Osteoblast (primary cell): ENCODE results near the gene SOX10. TPM values are rescaled to one million over a fixed set of nuclear protein-coding genes. Genes with fewer than 3 reads are reported as not detected.

Source experiments
- DNase-seq: peaks from one replicate; pipeline ENCODE4 v3.0.0; 2011; ENCODE audit warnings: low spot score, mixed read lengths; ENCODE audit not compliant: insufficient read length; ENCODE audit errors: missing footprints
- H2AFZ ChIP-seq: 2 replicates; pipeline ENCODE4 v1.6.0; 2011; ENCODE audit warnings: mild to moderate bottlenecking, low read length
- H3K27ac ChIP-seq: 2 replicates; pipeline ENCODE4 v1.5.1; 2011; ENCODE audit warnings: mild to moderate bottlenecking, low read depth, low read length, moderate library complexity
- H3K27me3 ChIP-seq: 2 replicates; pipeline ENCODE4 v1.6.0; 2012; ENCODE audit warnings: mild to moderate bottlenecking, control low read depth, inconsistent platforms, low read length, moderate library complexity; ENCODE audit not compliant: insufficient read depth
- H3K36me3 ChIP-seq: 2 replicates; pipeline ENCODE4 v1.5.1; 2011; ENCODE audit warnings: mild to moderate bottlenecking, low read length, control low read depth, moderate library complexity; ENCODE audit not compliant: insufficient read depth
- H3K4me1 ChIP-seq: 2 replicates; pipeline ENCODE4 v1.5.1; 2011; ENCODE audit warnings: mild to moderate bottlenecking, low read length, control low read depth, moderate library complexity; ENCODE audit not compliant: insufficient read depth
- H3K4me2 ChIP-seq: 2 replicates; pipeline ENCODE4 v1.6.0; 2011; ENCODE audit warnings: mild to moderate bottlenecking, low read length; ENCODE audit not compliant: insufficient read depth
- H3K4me3 ChIP-seq: fragments of 200-600 bp; sonication (generic); 3 replicates; pipeline ENCODE4 v1.5.1; 2012; ENCODE audit warnings: mild to moderate bottlenecking, low read length, inconsistent platforms; ENCODE audit not compliant: insufficient read depth
- H3K79me2 ChIP-seq: 2 replicates; pipeline ENCODE4 v1.6.0; 2012; ENCODE audit warnings: mild to moderate bottlenecking, low read length, control low read depth, inconsistent platforms; ENCODE audit not compliant: insufficient read depth
- H3K9me3 ChIP-seq: 2 replicates; pipeline ENCODE4 v1.5.1; 2011; ENCODE audit warnings: low read depth, low read length, control low read depth
- H4K20me1 ChIP-seq: 2 replicates; pipeline ENCODE4 v1.6.0; 2012; ENCODE audit warnings: mild to moderate bottlenecking, low read length, control low read depth; ENCODE audit not compliant: insufficient read depth
- CTCF ChIP-seq: IDR thresholded peaks from 2 replicates; pipeline ENCODE4 v1.5.1; 2011; ENCODE audit warnings: mild to moderate bottlenecking, low read depth, low read length, moderate library complexity; ENCODE audit errors: extremely low read depth
- total RNA-seq: library from RNA; depleted of rRNA; stranded (reverse); fragments of >200 nt; gene quantifications from 2 replicates; pipeline ENCODE4 v1.2.3, GENCODE V29; 2012

SOX10 gene
- total RNA-seq, 1 donor: not detected

GRCh38 chr22:38017939-38018885 lies 33.9 kb upstream of the SOX10 start:
- no peak overlapping the region for H3K27ac ChIP-seq
- H2AFZ ChIP-seq: no peak overlapping the region
- H3K4me1 ChIP-seq: peaks cover 7% of the 10 kb centered on the region
- peaks cover 5% of the 10 kb centered on the region for H3K27me3 ChIP-seq
- H3K79me2 ChIP-seq: no peaks in the 10 kb centered on the region
- H3K9me3 ChIP-seq: no peaks in the 10 kb centered on the region
- H3K36me3 ChIP-seq: no peaks in the 10 kb centered on the region
- peak; percentile 60 for DNase-seq
- H3K4me3 ChIP-seq: no peak overlapping the region
- no peak for TF ChIP-seq CTCF
- no peak overlapping the region for H3K4me2 ChIP-seq
- no peaks in the 10 kb centered on the region for H4K20me1 ChIP-seq

GRCh38 chr22:38017272-38017920 lies 33.0 kb upstream of the SOX10 start:
- no peak overlapping the region for H2AFZ ChIP-seq
- H3K79me2 ChIP-seq: no peaks in the 10 kb centered on the region
- H3K27ac ChIP-seq: no peak overlapping the region
- H4K20me1 ChIP-seq: no peaks in the 10 kb centered on the region
- H3K36me3 ChIP-seq: no peaks in the 10 kb centered on the region
- no peaks in the 10 kb centered on the region for H3K27me3 ChIP-seq
- peaks cover 13% of the 10 kb centered on the region for H3K4me1 ChIP-seq
- no peak for TF ChIP-seq CTCF
- no peak overlapping the region for H3K4me3 ChIP-seq
- no peak overlapping the region for H3K4me2 ChIP-seq
- peak; percentile 91 for DNase-seq
- no peaks in the 10 kb centered on the region for H3K9me3 ChIP-seq

- H3K27me3 ChIP-seq: no peaks in the 10 kb centered on the region
- TF ChIP-seq CTCF: no peak
- DNase-seq: peak; percentile 87
- H3K4me1 ChIP-seq: peaks cover 15% of the 10 kb centered on the region
- no peak overlapping the region for H3K27ac ChIP-seq
- H3K36me3 ChIP-seq: no peaks in the 10 kb centered on the region
- H2AFZ ChIP-seq: peak overlapping the region; percentile 82
- H3K4me2 ChIP-seq: no peak overlapping the region
- no peaks in the 10 kb centered on the region for H4K20me1 ChIP-seq
- no peaks in the 10 kb centered on the region for H3K9me3 ChIP-seq
- H3K4me3 ChIP-seq: no peak overlapping the region
- H3K79me2 ChIP-seq: no peaks in the 10 kb centered on the region
Measured at GRCh38 chr22:38016182-38017151, 32.1 kb upstream of the SOX10 start.
